CD4-positive, alpha-beta T cell (primary cell): ENCODE results near the gene CCDC121. TPM values are rescaled to one million over a fixed set of nuclear protein-coding genes. Genes with fewer than 3 reads are reported as not detected.

ENCODE experiments used
- ATAC-seq: fragments of 200-7000 bp; cut with Tn5 transposase; one replicate; pipeline ENCODE4 v1.10.0; 2022; ENCODE audit warnings: mild to moderate bottlenecking; ENCODE audit not compliant: poor library complexity
- CTCF ChIA-PET: fragments of 350-600 bp; sonication (Branson Sonifier 250); formaldehyde crosslinking; loops from one replicate; lab custom pipeline; 2021; ENCODE audit warnings: antibody characterized with exemption, inconsistent platforms; lab: Charles Lee
- POLR2A ChIA-PET: fragments of 350-600 bp; sonication (Branson Sonifier 250); formaldehyde crosslinking; loops from one replicate; lab custom pipeline; 2021; ENCODE audit warnings: antibody characterized with exemption, inconsistent platforms; lab: Charles Lee
- DNase-seq, 14 experiments: peaks; one replicate each; pipeline ENCODE4 v3.0.0-alpha.2; 2013 to 2020; ENCODE audit warnings: mixed read lengths in 2 of 14
- H3K27ac ChIP-seq, 2 donors: one replicate each; pipeline versions ENCODE4 v1.5.1 to v1.7.0; 2013; ENCODE audit warnings: low read length in 2 of 2, low read depth in 1 of 2, mild to moderate bottlenecking in 1 of 2
- H3K27me3 ChIP-seq, 2 experiments: 1 replicate in 1 of 2; 2 replicates in 1 of 2; pipeline versions ENCODE4 v1.6.1 to v1.7.0; 2013; ENCODE audit warnings: low read length in 2 of 2, control low read depth in 1 of 2, mild to moderate bottlenecking in 1 of 2, moderate library complexity in 1 of 2; ENCODE audit not compliant: insufficient read depth in 2 of 2, control insufficient read depth in 1 of 2
- H3K36me3 ChIP-seq: one replicate; pipeline ENCODE4 v1.6.1; 2013; ENCODE audit warnings: low read length, control low read depth; ENCODE audit not compliant: insufficient read depth
- H3K4me1 ChIP-seq: one replicate; pipeline ENCODE4 v1.6.1; 2013; ENCODE audit warnings: low read length, control low read depth; ENCODE audit not compliant: insufficient read depth
- H3K4me3 ChIP-seq: one replicate; pipeline ENCODE4 v1.5.1; 2013; ENCODE audit warnings: mild to moderate bottlenecking, low read length, moderate library complexity
- H3K9me3 ChIP-seq, 2 experiments: 1 replicate in 1 of 2; 2 replicates in 1 of 2; pipeline versions ENCODE4 v1.6.1 to v1.7.0; 2013; ENCODE audit warnings: low read length in 2 of 2, mild to moderate bottlenecking in 2 of 2, control low read depth in 1 of 2, moderate library complexity in 1 of 2; ENCODE audit not compliant: control insufficient read depth in 1 of 2, insufficient read depth in 1 of 2
- H3K27ac Mint-ChIP-seq: one replicate; pipeline ENCODE4 v1.8.0; 2020; ENCODE audit warnings: mixed read lengths
- H3K27me3 Mint-ChIP-seq: one replicate; pipeline ENCODE4 v1.8.0; 2021; ENCODE audit warnings: mixed read lengths
- H3K36me3 Mint-ChIP-seq: one replicate; pipeline ENCODE4 v1.8.0; 2021; ENCODE audit warnings: low read depth, mixed read lengths
- H3K4me1 Mint-ChIP-seq: one replicate; pipeline ENCODE4 v1.8.0; 2021; ENCODE audit warnings: low read depth, mixed read lengths
- H3K4me3 Mint-ChIP-seq: one replicate; pipeline ENCODE4 v1.8.0; 2020; ENCODE audit warnings: mild to moderate bottlenecking, mixed read lengths
- H3K9me3 Mint-ChIP-seq: one replicate; pipeline ENCODE4 v1.8.0; 2020; ENCODE audit warnings: mixed read lengths
- intact Hi-C, 2 experiments: fragments of 100-400 bp; cut with DNase I in 1 of 2; cut with micrococcal nuclease in 1 of 2; formaldehyde crosslinking; loops; one replicate each; pipeline versions ENCODE4 v1.15.1 to v1.9.0; 2023 to 2025; cut with DNase I, micrococcal nuclease
- total RNA-seq, 174 experiments: library from RNA in 2 of 174; stranded (reverse) in 2 of 174; gene quantifications; one replicate each; pipeline ENCODE4 v1.2.3 and lab custom pipeline; 2021 to 2026
- TF ChIP-seq, protein P1 (sequence below): fragments of 200-600 bp; IDR thresholded peaks from one replicate; pipeline ENCODE4 v1.8.0; 2022; ENCODE audit warnings: antibody characterized with exemption, mild to moderate bottlenecking

CCDC121 gene
- total RNA-seq, 2 experiments from 2014 or later = 0.47 to 0.91 TPM

DNA sequence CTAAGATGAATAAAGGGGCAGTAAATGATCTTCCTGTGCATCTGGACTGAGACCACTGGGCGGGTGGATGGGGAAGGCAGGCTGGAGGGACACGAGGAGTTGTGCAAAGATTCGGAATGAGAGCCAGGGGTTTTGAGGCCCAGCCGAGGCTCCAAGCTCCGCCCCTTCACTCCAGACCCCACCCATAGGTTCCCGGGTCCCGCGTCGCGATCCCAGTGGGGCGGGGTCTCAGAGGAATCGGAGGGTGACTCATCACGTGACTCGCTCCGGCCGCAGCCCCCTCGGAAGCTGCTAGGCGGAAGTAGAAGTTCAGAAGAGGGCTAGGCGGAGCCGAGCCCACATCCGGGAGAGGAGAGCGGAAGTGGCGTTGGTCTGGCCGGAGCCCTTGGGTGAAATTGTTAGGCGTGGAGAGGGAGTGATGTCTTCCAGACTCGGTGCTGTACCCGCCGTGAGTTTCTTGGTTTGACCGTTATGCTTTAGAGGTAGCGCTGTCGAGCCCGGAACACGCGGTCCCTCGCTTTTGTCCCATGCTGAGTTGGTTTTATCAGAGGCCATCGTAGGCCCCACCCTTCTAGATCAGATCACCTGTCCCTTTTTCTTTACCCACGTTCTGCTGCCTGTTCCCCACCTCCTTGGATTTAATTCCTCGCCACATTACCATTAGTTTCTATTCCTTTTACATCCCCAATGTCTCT lies 46.0 kb downstream of the CCDC121 start, which contains the start of gene ZNF512:
ZNF512 (plus strand) TSS at position 348 of the 695 bp plus-strand sequence; CDS start at position 419, 71 bp downstream.
- H3K36me3 Mint-ChIP-seq = peaks cover 42% of the 10 kb centered on the region
- peak within 1 kb of the TSS; percentile 94 for H3K4me3 Mint-ChIP-seq
- Histone ChIP-seq H3K4me3 (peak within 1 kb of the TSS; percentile 74), H3K4me1 (peaks cover 46% of the 10 kb centered on the region), H3K9me3 (peaks cover 1 to 10% of the 10 kb centered on the region in 2 experiments), H3K36me3 (no peaks in the 10 kb centered on the region), H3K27ac (peak within 1 kb of the TSS; percentile 56 to 80), H3K27me3 (no peaks in the 10 kb centered on the region)
- no peaks in the 10 kb centered on the region for H3K27me3 Mint-ChIP-seq
- TF ChIP-seq, protein P1, sequence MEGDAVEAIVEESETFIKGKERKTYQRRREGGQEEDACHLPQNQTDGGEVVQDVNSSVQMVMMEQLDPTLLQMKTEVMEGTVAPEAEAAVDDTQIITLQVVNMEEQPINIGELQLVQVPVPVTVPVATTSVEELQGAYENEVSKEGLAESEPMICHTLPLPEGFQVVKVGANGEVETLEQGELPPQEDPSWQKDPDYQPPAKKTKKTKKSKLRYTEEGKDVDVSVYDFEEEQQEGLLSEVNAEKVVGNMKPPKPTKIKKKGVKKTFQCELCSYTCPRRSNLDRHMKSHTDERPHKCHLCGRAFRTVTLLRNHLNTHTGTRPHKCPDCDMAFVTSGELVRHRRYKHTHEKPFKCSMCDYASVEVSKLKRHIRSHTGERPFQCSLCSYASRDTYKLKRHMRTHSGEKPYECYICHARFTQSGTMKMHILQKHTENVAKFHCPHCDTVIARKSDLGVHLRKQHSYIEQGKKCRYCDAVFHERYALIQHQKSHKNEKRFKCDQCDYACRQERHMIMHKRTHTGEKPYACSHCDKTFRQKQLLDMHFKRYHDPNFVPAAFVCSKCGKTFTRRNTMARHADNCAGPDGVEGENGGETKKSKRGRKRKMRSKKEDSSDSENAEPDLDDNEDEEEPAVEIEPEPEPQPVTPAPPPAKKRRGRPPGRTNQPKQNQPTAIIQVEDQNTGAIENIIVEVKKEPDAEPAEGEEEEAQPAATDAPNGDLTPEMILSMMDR = no peak
- peak; percentile 53 to 91 (median 70) for DNase-seq
- peak; percentile 81 for ATAC-seq
- peaks cover 7% of the 10 kb centered on the region for H3K9me3 Mint-ChIP-seq
- CTCF ChIA-PET = no interaction called here
- intact Hi-C loops = loop anchor here (1.0 to 10.0 kb wide), 7 partner anchors 44 to 261 kb away; partner anchors contain the start of genes CCDC121 (in 2 of the 2), GPN1 (in 2 of the 2), IFT172 (in 1 of the 2) and MPV17 (in 1 of the 2)
- H3K4me1 Mint-ChIP-seq = peaks cover 54% of the 10 kb centered on the region
- POLR2A ChIA-PET = interaction anchor here (0.7 to 1.5 kb wide), 5 partner anchors 46 to 1549 kb away, joined by 3 to 5 read pairs (median 3); partner anchors contain the start of genes CCDC121, GPN1, NRBP1 and RAB10
- peak within 1 kb of the TSS; percentile 92 for H3K27ac Mint-ChIP-seq

DNA sequence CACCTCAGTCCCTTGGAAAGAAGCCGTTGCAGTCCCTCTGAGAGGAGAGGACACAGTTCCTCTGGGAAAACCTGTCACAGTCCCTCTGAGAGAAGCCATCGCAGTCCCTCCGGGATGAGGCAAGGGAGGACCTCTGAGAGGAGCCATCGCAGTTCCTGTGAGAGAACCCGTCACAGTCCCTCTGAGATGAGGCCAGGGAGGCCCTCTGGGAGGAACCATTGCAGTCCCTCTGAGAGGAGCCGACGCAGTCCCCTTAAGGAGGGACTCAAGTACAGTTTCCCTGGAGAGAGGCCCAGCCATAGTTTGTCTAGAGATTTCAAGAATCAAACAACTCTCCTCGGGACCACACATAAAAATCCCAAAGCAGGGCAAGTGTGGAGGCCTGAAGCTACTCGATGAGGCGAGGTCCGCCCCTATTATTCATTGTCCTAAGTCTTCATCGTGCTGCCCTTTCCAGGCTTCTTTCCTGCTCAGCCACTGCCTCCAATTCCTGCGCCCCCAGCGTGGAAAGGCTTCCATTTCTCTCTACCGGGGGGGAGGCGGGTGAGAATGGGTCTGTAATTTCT lies 46.6 kb downstream of the CCDC121 start:
- H3K36me3 ChIP-seq = no peaks in the 10 kb centered on the region
- peak overlapping the region; percentile 74 for H3K4me3 ChIP-seq
- H3K27me3 ChIP-seq = no peaks in the 10 kb centered on the region
- ATAC-seq (no peak), DNase-seq (peak in 2 of 14 experiments; percentile 20 to 35)
- CTCF ChIA-PET = no interaction called here
- peaks cover 41% of the 10 kb centered on the region for H3K36me3 Mint-ChIP-seq
- H3K27ac Mint-ChIP-seq = peak overlapping the region; percentile 92
- intact Hi-C loops = loop anchor here (2.0 to 10.0 kb wide), 6 partner anchors 45 to 260 kb away; partner anchors contain the start of genes CCDC121 (in 2 of the 2), GPN1 (in 2 of the 2), MPV17 (in 1 of the 2) and MRPL33 (in 1 of the 2)
- peaks cover 10% of the 10 kb centered on the region for H3K9me3 Mint-ChIP-seq
- POLR2A ChIA-PET = interaction anchor here (0.7 to 1.5 kb wide), 4 partner anchors 47 to 1548 kb away, joined by 3 to 5 read pairs (median 4); partner anchors contain the start of genes CCDC121, GPN1, NRBP1 and RAB10
- peak overlapping the region; percentile 94 for H3K4me3 Mint-ChIP-seq
- peaks cover 40% of the 10 kb centered on the region for H3K4me1 ChIP-seq
- TF ChIP-seq, protein P1 = no peak
- H3K4me1 Mint-ChIP-seq = peaks cover 49% of the 10 kb centered on the region
- H3K27ac ChIP-seq = peak overlapping the region; percentile 56 to 80
- peaks cover 0 to 11% of the 10 kb centered on the region in 2 experiments for H3K9me3 ChIP-seq
- no peaks in the 10 kb centered on the region for H3K27me3 Mint-ChIP-seq

DNA sequence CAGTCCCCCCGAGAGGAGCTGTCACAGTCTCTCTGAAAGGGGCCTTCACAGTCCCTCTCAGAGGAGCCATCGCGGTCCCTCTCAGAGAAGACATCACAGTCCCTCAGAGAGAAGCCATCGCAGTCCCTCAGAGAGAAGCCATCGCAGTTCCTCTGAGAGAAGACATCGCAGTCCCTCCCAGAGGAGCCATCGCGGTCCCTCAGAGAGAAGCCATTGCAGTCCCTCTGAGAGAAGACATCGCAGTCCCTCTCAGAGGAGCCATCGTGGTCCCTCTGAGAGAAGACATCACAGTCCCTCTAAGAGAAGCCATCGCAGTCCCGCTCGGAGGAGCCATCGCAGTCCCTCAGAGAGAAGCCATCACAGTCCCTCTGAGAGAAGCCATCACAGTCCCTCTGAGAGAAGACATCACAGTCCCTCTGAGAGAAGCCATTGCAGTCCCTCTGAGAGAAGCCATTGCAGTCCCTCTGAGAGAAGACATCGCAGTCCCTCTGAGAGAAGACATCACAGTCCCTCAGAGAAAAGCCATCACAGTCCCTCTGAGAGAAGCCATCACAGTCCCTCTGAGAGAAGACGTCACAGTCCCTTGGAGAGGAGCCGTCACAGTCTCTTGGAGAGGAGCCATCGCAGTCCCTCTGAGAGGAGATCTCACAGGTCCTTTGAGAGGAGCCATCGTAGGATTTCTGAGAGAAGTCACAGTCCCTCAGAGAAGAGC lies 47.2 kb downstream of the CCDC121 start:
- Mint-ChIP-seq H3K4me3 (peak overlapping the region; percentile 94), H3K27me3 (no peaks in the 10 kb centered on the region), H3K4me1 (peaks cover 43% of the 10 kb centered on the region), H3K9me3 (peaks cover 10% of the 10 kb centered on the region), H3K36me3 (peaks cover 37% of the 10 kb centered on the region), H3K27ac (peak overlapping the region; percentile 92)
- H3K27ac ChIP-seq = peak overlapping the region in 1 of 2 donors; percentile 56
- intact Hi-C loops = loop anchor here (2.0 to 10.0 kb wide), 7 partner anchors 46 to 259 kb away; partner anchors contain the start of genes CCDC121 (in 2 of the 2), GPN1 (in 2 of the 2), FNDC4 (in 1 of the 2) and MPV17 (in 1 of the 2)
- H3K4me3 ChIP-seq = no peak overlapping the region
- H3K27me3 ChIP-seq = no peaks in the 10 kb centered on the region
- H3K9me3 ChIP-seq = peaks cover 0 to 13% of the 10 kb centered on the region in 2 experiments
- ChIA-PET POLR2A (interaction anchor here (1.5 kb wide), 1 partner anchor 47 kb away, joined by 5 read pairs; the partner anchor contains the start of genes CCDC121 and GPN1), CTCF (no interaction called here)
- H3K36me3 ChIP-seq = no peaks in the 10 kb centered on the region
- no peak for ATAC-seq
- peak in 3 of 14 experiments; percentile 3 to 22 (median 7) for DNase-seq
- TF ChIP-seq, protein P1 = no peak
- peaks cover 36% of the 10 kb centered on the region for H3K4me1 ChIP-seq
